IMR-90 (cell line): ENCODE results near the gene RNF19B. TPM values are rescaled to one million over a fixed set of nuclear protein-coding genes. Genes with fewer than 3 reads are reported as not detected.

Experiments used
- ATAC-seq: fragments of 200-7000 bp; cut with Tn5 transposase; 2 replicates; pipeline ENCODE4 v1.9.1; 2020; ENCODE audit warnings: low read depth, mild to moderate bottlenecking, moderate library complexity
- BruUV-seq: library from RNA; stranded (reverse); fragments of 400-500 nt; replicated peaks from 2 replicates; lab custom pipeline; 2021; lab: Mats Ljungman, UMichigan
- CTCF ChIA-PET: fragments of 300-600 bp; formaldehyde crosslinking; extraction: SDS; loops from one replicate; lab custom pipeline; 2021; ENCODE audit warnings: antibody characterized with exemption; lab: Yijun Ruan, JAX
- POLR2A ChIA-PET: fragments of 300-600 bp; sonication (Branson Sonifier 250); formaldehyde crosslinking; loops from one replicate; lab custom pipeline; 2022; ENCODE audit warnings: antibody characterized with exemption; ENCODE audit not compliant: unreplicated experiment; lab: Charles Lee
- DNase-seq: peaks from one replicate; pipeline ENCODE4 v3.0.0; 2013
- H2AFZ ChIP-seq: replicated peaks from 2 replicates; pipeline ENCODE3; 2013; ENCODE audit warnings: low read length, mild to moderate bottlenecking; ENCODE audit not compliant: poor library complexity
- H2AK5ac ChIP-seq: 2 replicates; pipeline ENCODE4 v1.6.1; 2013; ENCODE audit warnings: low read depth, low read length, inconsistent platforms
- H2AK9ac ChIP-seq: replicated peaks from 2 replicates; pipeline ENCODE3; 2013; ENCODE audit warnings: mild to moderate bottlenecking, low read depth, low read length, moderate library complexity; ENCODE audit not compliant: poor library complexity
- H2BK120ac ChIP-seq: 2 replicates; pipeline ENCODE4 v1.6.1; 2013; ENCODE audit warnings: low read depth, low read length, inconsistent platforms
- H2BK15ac ChIP-seq: 3 replicates; pipeline ENCODE4 v1.6.1; 2013; ENCODE audit warnings: low read depth, low read length, inconsistent platforms
- H2BK20ac ChIP-seq: 2 replicates; pipeline ENCODE4 v1.6.1; 2013; ENCODE audit warnings: low read depth, mild to moderate bottlenecking, inconsistent platforms, low read length, moderate library complexity
- H2BK5ac ChIP-seq: 2 replicates; pipeline ENCODE4 v1.6.1; 2013; ENCODE audit warnings: mild to moderate bottlenecking, low read depth, low read length, inconsistent platforms; ENCODE audit not compliant: poor library complexity, severe bottlenecking
- H3K14ac ChIP-seq: replicated peaks from 2 replicates; pipeline ENCODE4 v1.6.1; 2013; ENCODE audit warnings: low read depth, low read length, inconsistent platforms
- H3K18ac ChIP-seq: 2 replicates; pipeline ENCODE4 v1.6.1; 2013; ENCODE audit warnings: low read depth, low read length, control low read depth
- H3K23ac ChIP-seq: 2 replicates; pipeline ENCODE4 v1.6.1; 2013; ENCODE audit warnings: low read depth, low read length, inconsistent platforms
- H3K27ac ChIP-seq: 2 replicates; pipeline ENCODE4 v1.5.1; 2013; ENCODE audit warnings: mild to moderate bottlenecking, control low read depth, low read length; ENCODE audit not compliant: insufficient read depth
- H3K27me3 ChIP-seq: 2 replicates; pipeline ENCODE4 v1.6.1; 2013; ENCODE audit warnings: low read length; ENCODE audit not compliant: control insufficient read depth, insufficient read depth
- H3K36me3 ChIP-seq: 2 replicates; pipeline ENCODE4 v1.6.1; 2013; ENCODE audit warnings: low read length, mixed read lengths; ENCODE audit not compliant: control insufficient read depth, insufficient read depth
- H3K4ac ChIP-seq: 2 replicates; pipeline ENCODE4 v1.6.1; 2013; ENCODE audit warnings: low read depth, low read length, inconsistent platforms
- H3K4me1 ChIP-seq: 2 replicates; pipeline ENCODE4 v1.6.1; 2013; ENCODE audit warnings: low read length, mixed read lengths; ENCODE audit not compliant: control insufficient read depth, insufficient read depth
- H3K4me2 ChIP-seq: 2 replicates; pipeline ENCODE4 v1.6.1; 2013; ENCODE audit warnings: low read depth, mild to moderate bottlenecking, control low read depth, low read length, moderate library complexity
- H3K4me3 ChIP-seq: 2 replicates; pipeline ENCODE4 v1.5.1; 2013; ENCODE audit warnings: low read depth, mild to moderate bottlenecking, control low read depth, low read length, moderate library complexity; ENCODE audit not compliant: insufficient read depth
- H3K56ac ChIP-seq: 2 replicates; pipeline ENCODE4 v1.6.1; 2013; ENCODE audit warnings: low read length, inconsistent platforms; ENCODE audit not compliant: insufficient read depth; ENCODE audit errors: extremely low read depth
- H3K79me1 ChIP-seq, 2 experiments: 2 replicates each; pipeline ENCODE4 v1.6.1; 2013; ENCODE audit warnings: low read length in 2 of 2, inconsistent platforms in 1 of 2, low read depth in 1 of 2
- H3K9ac ChIP-seq: 2 replicates; pipeline ENCODE4 v1.6.1; 2013; ENCODE audit warnings: low read depth, low read length, control low read depth
- H3K9me1 ChIP-seq: 2 replicates; pipeline ENCODE4 v1.6.1; 2013; ENCODE audit warnings: low read length, inconsistent platforms; ENCODE audit not compliant: insufficient read depth
- H3K9me3 ChIP-seq: 2 replicates; pipeline ENCODE4 v1.6.1; 2013; ENCODE audit warnings: low read length; ENCODE audit not compliant: control insufficient read depth, insufficient read depth
- H4K20me1 ChIP-seq: 2 replicates; pipeline ENCODE4 v1.6.1; 2013; ENCODE audit warnings: low read length, inconsistent platforms; ENCODE audit not compliant: insufficient read depth
- H4K5ac ChIP-seq: 2 replicates; pipeline ENCODE4 v1.6.1; 2013; ENCODE audit warnings: mild to moderate bottlenecking, low read depth, low read length, control low read depth
- H4K8ac ChIP-seq, 2 experiments: 2 replicates each; pipeline ENCODE4 v1.6.1; 2013; ENCODE audit warnings: low read depth in 2 of 2, low read length in 2 of 2, control low read depth in 1 of 2, inconsistent platforms in 1 of 2
- H4K91ac ChIP-seq: 2 replicates; pipeline ENCODE4 v1.6.1; 2013; ENCODE audit warnings: low read depth, low read length, inconsistent platforms; ENCODE audit not compliant: insufficient read depth
- BHLHE40 ChIP-seq: fragments of 150-350 bp; IDR thresholded peaks from 2 replicates; pipeline ENCODE4 v1.6.1; 2016; ENCODE audit warnings: mild to moderate bottlenecking, low read depth, low read length
- FOS ChIP-seq: fragments of 150-350 bp; IDR thresholded peaks from 2 replicates; pipeline ENCODE4 v1.6.1; 2016; ENCODE audit warnings: low read depth, low read length
- MAFK ChIP-seq: IDR thresholded peaks from 2 replicates; pipeline ENCODE4 v1.6.1; 2012; ENCODE audit warnings: low read depth, low read length, improper control_type of control experiment
- NFE2L2 ChIP-seq: fragments of 150-350 bp; IDR thresholded peaks from 2 replicates; pipeline ENCODE4 v1.6.1; 2016; ENCODE audit warnings: low read depth, mild to moderate bottlenecking, low read length
- RCOR1 ChIP-seq: IDR thresholded peaks from 2 replicates; pipeline ENCODE4 v1.6.1; 2012; ENCODE audit warnings: mild to moderate bottlenecking, low read length, improper control_type of control experiment; ENCODE audit not compliant: insufficient replicate concordance
- WGBS, 2 experiments: methylation state at CpG; one replicate each; pipeline versions ENCODE4 v1.1.5 to v1.1.7; 2013; ENCODE audit warnings: missing lambda C conversion rate in 2 of 2; ENCODE audit not compliant: insufficient read length in 1 of 2; ENCODE audit errors: extremely low coverage in 2 of 2; 5-methylcytosine and 5-hydroxymethylcytosine counted together
- dilution Hi-C: fragments of 300-500 bp; cut with HindIII; formaldehyde crosslinking; loops from one replicate; pipeline ENCODE4 v1.14.3; 2018; ENCODE audit warnings: low sequenced_read_pairs; ENCODE audit not compliant: unreplicated experiment
- in situ Hi-C: fragments of 300-500 bp; cut with MboI; formaldehyde crosslinking; loops from 3 replicates; pipeline ENCODE4 v1.14.3; 2019; ENCODE audit warnings: low sequenced_read_pairs, inconsistent platforms, mixed read lengths
- intact Hi-C: fragments of 100-400 bp; cut with micrococcal nuclease; formaldehyde crosslinking; loops from 2 replicates; pipeline ENCODE4 v1.10.0; 2022
- polyA plus RNA-seq, 3 experiments: library from polyadenylated mRNA; depleted of rRNA; stranded (reverse); fragments of >200 nt; gene quantifications; 2 replicates each; pipeline ENCODE4 v1.2.3, GENCODE V29; 2012; ENCODE audit warnings: low replicate concordance in 1 of 3
- total RNA-seq: library from RNA; depleted of rRNA; stranded (reverse); fragments of >200 nt; gene quantifications from 2 replicates; pipeline ENCODE4 v1.2.3, GENCODE V29; 2012
- TF ChIP-seq, protein P1 (sequence below): fragments of 150-350 bp; IDR thresholded peaks from 2 replicates; pipeline ENCODE4 v1.6.1; 2017; ENCODE audit warnings: mild to moderate bottlenecking, antibody characterized with exemption, low read length, low read depth
- TF ChIP-seq, protein P2 (sequence below): fragments of 150-350 bp; IDR thresholded peaks from 2 replicates; pipeline ENCODE4 v1.6.1; 2016; ENCODE audit warnings: low read depth, mild to moderate bottlenecking, low read length, moderate library complexity, borderline replicate concordance

Gene RNF19B
- total and polyA plus RNA-seq, 2 of the 4 experiments (the other 2 are of a cell fraction), result 10.0 to 11.6 TPM

DNA sequence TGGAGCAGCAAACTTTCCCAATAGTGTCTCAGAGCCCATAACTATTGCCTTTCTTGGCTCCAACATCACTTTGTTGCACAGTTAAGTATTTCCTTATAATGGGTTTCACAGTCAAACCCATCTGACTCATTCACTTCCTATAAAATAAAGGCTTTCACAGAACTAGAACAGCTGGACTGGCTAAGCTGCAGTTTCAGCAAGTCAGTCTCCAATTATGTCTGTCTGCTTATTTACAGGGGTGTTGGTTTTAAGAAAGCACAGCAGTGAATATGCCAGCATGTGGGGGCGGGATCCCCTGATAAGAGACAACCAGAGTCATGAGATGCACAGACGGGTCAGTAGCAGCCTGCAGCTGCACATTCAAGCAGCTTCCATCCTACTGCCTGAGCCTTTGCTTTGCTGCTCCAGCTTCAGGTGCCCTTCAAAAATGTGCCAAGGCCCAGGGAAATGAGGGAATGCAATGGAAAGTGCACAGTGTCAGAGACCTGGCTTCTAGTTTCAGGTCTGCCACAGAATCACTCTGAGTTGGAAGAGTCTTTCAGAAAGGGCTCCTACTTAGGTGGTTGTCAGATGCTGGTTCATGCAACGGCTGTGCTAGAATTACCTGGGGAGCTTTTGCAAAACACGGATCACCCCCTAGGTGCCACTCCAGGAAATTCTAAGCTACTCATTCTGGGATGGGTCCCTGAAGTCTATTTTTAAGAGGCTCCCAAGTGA is 24.8 kb downstream of the RNF19B start (continued):
- TF ChIP-seq RCOR1, result peak; percentile 89
- 0 out of 2 replicates have a peak, but pooled peaks have one; percentile 21 for TF ChIP-seq NFE2L2

DNA sequence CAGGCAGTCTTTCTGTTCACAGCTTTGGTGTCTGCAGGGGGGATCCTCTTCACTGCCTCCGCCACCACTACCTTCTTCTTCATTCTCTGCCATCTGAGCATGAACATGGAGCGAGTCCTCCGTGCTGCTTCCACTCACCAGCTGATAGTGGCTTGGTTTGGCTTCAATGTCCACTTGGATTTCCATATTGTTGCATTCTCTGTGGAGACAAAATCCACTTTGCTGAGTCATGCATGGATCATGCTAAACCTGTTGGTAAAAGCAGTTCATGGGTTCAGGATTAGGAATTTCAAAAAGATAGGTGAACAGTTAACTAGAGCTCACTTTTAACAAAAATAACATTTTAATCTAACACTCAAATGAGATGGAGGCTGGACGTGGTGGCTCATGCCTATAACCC is 27.5 kb downstream of the RNF19B start:
- Histone ChIP-seq H4K5ac (no peak overlapping the region), H4K91ac (no peak overlapping the region), H3K4me2 (no peak overlapping the region), H3K9ac (no peak overlapping the region), H2AK9ac (peak overlapping the region; percentile 20), H3K36me3 (peaks cover 14% of the 10 kb centered on the region), H3K23ac (no peak overlapping the region), H2AFZ (peak overlapping the region; percentile 1), H3K4me1 (peaks cover 11% of the 10 kb centered on the region), H3K79me1 (peaks cover 3 to 5% of the 10 kb centered on the region in 2 experiments; a peak in 1 of 4 replicates), H2BK20ac (no peak overlapping the region), H3K56ac (no peak overlapping the region), H3K4me3 (no peak overlapping the region), H3K4ac (no peak overlapping the region), H4K8ac (no peak overlapping the region), H3K27me3 (no peaks in the 10 kb centered on the region), H3K18ac (no peak overlapping the region), H2BK120ac (peak overlapping the region; percentile 18; the same call in 1 of the 2 replicates), H3K9me1 (peaks cover 3% of the 10 kb centered on the region; the same call in 1 of the 2 replicates), H3K9me3 (no peaks in the 10 kb centered on the region), H2BK15ac (no peak overlapping the region), H2BK5ac (no peak overlapping the region), H3K14ac (no peak overlapping the region; the same call in 1 of the 2 replicates), H4K20me1 (peaks cover 7% of the 10 kb centered on the region; the same call in 1 of the 2 replicates), H2AK5ac (no peak overlapping the region), H3K27ac (no peak overlapping the region)
- peak; percentile 21 for DNase-seq
- WGBS, 2 experiments, result 92% methylated on average over 2 of the region's 4 CpGs; no CpG with 5 or more reads in 1 of the 2 experiments
- in situ Hi-C loops (loop anchor here (10.0 kb wide), 1 partner anchor 118 kb away; no protein-coding TSS in a partner anchor), dilution Hi-C loops (no loop called here), intact Hi-C loops (no loop called here)
- no peak for ATAC-seq
- TF ChIP-seq BHLHE40, result no peak
- TF ChIP-seq NFE2L2, result peak; percentile 89
- TF ChIP-seq FOS, result no peak
- TF ChIP-seq, protein P1, sequence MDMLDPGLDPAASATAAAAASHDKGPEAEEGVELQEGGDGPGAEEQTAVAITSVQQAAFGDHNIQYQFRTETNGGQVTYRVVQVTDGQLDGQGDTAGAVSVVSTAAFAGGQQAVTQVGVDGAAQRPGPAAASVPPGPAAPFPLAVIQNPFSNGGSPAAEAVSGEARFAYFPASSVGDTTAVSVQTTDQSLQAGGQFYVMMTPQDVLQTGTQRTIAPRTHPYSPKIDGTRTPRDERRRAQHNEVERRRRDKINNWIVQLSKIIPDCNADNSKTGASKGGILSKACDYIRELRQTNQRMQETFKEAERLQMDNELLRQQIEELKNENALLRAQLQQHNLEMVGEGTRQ, result no peak
- TF ChIP-seq MAFK, result peak; percentile 35; the same call in 1 of the 2 replicates
- TF ChIP-seq, protein P2, sequence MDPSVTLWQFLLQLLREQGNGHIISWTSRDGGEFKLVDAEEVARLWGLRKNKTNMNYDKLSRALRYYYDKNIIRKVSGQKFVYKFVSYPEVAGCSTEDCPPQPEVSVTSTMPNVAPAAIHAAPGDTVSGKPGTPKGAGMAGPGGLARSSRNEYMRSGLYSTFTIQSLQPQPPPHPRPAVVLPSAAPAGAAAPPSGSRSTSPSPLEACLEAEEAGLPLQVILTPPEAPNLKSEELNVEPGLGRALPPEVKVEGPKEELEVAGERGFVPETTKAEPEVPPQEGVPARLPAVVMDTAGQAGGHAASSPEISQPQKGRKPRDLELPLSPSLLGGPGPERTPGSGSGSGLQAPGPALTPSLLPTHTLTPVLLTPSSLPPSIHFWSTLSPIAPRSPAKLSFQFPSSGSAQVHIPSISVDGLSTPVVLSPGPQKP, result no peak
- ChIA-PET CTCF (interaction anchor here (1.5 to 1.7 kb wide), 2 partner anchors 70 to 118 kb away, joined by 4 to 7 read pairs; no protein-coding TSS in a partner anchor), POLR2A (no interaction called here)
- BruUV-seq, result no TSS peak
